GM12892 (cell line): ENCODE measurements around the gene MYOM1.

ENCODE experiments used
- POLR2A ChIP-seq: IDR thresholded peaks from 2 replicates; pipeline ENCODE4 v1.6.1; 2011; ENCODE audit warnings: low read depth, low read length, control low read depth
- POLR2AphosphoS5 ChIP-seq: IDR thresholded peaks from 2 replicates; pipeline ENCODE4 v1.6.1; 2011; ENCODE audit warnings: low read depth, low read length, control low read depth

DNA sequence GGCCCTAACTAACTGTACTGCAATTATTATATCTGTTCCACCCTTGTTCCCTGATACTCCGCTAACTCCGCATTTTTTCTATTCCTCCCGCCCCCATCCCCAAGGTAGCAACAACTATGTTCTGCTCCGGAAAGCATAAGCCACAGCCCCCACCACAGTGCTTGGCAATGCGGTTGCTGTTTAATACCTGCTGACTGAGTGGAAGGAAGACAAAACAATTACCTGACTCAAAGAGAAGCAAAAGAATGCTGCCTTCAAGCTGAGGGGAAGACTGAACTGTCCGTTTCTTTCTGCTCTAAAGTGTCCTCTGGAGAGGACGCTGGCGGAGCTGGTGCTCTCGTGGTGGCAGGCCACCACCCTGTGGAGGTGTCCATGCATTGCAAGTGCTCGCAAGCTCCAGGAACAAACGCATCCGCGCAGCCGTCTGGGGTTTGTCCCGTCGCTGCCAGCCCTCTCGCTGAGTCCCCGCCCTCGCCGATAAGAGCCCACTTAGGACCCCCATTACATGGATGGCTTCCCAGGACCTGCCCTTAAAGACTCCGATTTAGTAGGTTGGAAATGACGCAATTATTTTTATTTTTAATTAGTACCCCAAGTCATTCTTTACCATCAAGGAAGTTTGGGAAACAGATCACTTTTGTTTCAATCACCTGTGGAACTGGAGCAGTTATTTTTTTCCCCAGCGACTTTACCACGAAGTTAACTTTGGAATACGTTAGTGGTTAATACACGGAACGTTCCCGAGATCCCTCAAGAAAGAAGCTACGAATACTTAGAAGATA is 26.3 kb upstream of the MYOM1 start:
- TF ChIP-seq POLR2A, result peak; percentile 72
- TF ChIP-seq POLR2AphosphoS5, result peak; percentile 51; the same call in 1 of the 2 replicates
